HFFc6 (cell line): ENCODE measurements around the gene PREX1. TPM values are rescaled to one million over a fixed set of nuclear protein-coding genes. Genes with fewer than 3 reads are reported as not detected.

Experiments used
- DNase-seq: peaks from one replicate; pipeline ENCODE4 v3.0.0-alpha.2; 2018
- H3K27ac Mint-ChIP-seq: 2 replicates; pipeline ENCODE4 v1.8.0; 2020; ENCODE audit warnings: mild to moderate bottlenecking, mixed read lengths
- H3K27me3 Mint-ChIP-seq: 2 replicates; pipeline ENCODE4 v1.8.0; 2021; ENCODE audit warnings: mild to moderate bottlenecking, moderate library complexity, mixed read lengths; ENCODE audit not compliant: insufficient read depth
- H3K36me3 Mint-ChIP-seq: 2 replicates; pipeline ENCODE4 v1.8.0; 2021; ENCODE audit warnings: low read depth, mixed read lengths
- H3K4me1 Mint-ChIP-seq: 2 replicates; pipeline ENCODE4 v1.8.0; 2020; ENCODE audit warnings: low read depth, mixed read lengths
- H3K4me3 Mint-ChIP-seq: 2 replicates; pipeline ENCODE4 v1.8.0; 2020; ENCODE audit warnings: mild to moderate bottlenecking, moderate library complexity, mixed read lengths
- H3K9me3 Mint-ChIP-seq: 2 replicates; pipeline ENCODE4 v1.8.0; 2020; ENCODE audit warnings: mild to moderate bottlenecking, mixed read lengths
- total RNA-seq, 6 experiments: library from RNA; stranded (reverse); fragmentation: NEBNext Ultra II Directional; extraction: Animal tissue kit (Norgen Biotek cat#: 25700); gene quantifications; 2 replicates in 1 of 6; 3 replicates in 5 of 6; pipeline ENCODE4 v1.2.3, GENCODE V29; 2021
- TF ChIP-seq, protein P1 (sequence below): fragments of 200-600 bp; sonication (generic); IDR thresholded peaks from 2 replicates; pipeline ENCODE4 v1.5.0; 2021; ENCODE audit warnings: antibody characterized with exemption, mild to moderate bottlenecking

Gene PREX1
- total RNA-seq, 6 experiments from 2014 or later, result 1.8 to 4.1 (median 2.8) TPM

DNA sequence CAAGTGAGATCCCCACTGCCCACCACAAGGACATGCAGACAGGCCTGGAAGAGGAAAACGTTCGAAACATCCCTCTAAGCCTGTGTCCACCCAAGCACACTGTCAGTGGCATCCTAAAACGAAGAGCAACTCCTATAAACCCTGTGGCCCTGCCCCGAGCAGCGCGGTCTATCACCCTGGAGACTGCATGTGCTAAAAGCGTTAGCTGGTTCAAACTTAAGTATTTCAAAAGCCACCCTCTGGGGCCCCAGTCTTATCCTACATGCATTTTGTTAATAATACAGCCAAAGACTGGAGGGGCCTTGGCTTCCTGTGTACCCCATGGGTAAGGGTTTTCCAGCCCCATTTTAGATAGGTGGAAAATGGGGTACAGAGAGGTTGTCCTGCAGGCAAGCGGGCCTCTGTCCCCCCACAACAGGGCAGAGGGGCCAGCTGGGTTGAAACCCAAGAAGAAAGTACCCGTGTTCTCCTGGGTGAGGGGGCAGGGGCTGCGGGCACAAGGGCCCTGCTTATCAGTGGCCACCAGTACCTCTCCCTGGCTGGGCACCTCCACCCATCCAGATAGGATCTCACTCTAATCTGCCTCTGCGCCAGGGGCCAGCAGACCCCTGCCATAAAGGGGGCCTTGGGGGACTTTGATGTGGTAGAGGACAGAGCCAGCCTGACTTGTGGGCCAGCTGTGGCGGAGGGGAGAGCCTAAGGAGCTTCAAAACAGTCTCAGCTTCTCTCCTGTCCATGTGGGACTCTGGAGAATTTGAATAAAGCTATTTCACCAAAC is 28.3 kb downstream of the PREX1 start:
- peaks cover 18% of the 10 kb centered on the region for H3K27me3 Mint-ChIP-seq
- no peak overlapping the region for H3K4me3 Mint-ChIP-seq
- no peak overlapping the region for H3K27ac Mint-ChIP-seq
- no peaks in the 10 kb centered on the region for H3K36me3 Mint-ChIP-seq
- H3K9me3 Mint-ChIP-seq, result no peaks in the 10 kb centered on the region
- TF ChIP-seq, protein P1, sequence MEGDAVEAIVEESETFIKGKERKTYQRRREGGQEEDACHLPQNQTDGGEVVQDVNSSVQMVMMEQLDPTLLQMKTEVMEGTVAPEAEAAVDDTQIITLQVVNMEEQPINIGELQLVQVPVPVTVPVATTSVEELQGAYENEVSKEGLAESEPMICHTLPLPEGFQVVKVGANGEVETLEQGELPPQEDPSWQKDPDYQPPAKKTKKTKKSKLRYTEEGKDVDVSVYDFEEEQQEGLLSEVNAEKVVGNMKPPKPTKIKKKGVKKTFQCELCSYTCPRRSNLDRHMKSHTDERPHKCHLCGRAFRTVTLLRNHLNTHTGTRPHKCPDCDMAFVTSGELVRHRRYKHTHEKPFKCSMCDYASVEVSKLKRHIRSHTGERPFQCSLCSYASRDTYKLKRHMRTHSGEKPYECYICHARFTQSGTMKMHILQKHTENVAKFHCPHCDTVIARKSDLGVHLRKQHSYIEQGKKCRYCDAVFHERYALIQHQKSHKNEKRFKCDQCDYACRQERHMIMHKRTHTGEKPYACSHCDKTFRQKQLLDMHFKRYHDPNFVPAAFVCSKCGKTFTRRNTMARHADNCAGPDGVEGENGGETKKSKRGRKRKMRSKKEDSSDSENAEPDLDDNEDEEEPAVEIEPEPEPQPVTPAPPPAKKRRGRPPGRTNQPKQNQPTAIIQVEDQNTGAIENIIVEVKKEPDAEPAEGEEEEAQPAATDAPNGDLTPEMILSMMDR, result no peak
- no peak for DNase-seq
- peaks cover 6% of the 10 kb centered on the region; the same call in 1 of the 2 replicates for H3K4me1 Mint-ChIP-seq

DNA sequence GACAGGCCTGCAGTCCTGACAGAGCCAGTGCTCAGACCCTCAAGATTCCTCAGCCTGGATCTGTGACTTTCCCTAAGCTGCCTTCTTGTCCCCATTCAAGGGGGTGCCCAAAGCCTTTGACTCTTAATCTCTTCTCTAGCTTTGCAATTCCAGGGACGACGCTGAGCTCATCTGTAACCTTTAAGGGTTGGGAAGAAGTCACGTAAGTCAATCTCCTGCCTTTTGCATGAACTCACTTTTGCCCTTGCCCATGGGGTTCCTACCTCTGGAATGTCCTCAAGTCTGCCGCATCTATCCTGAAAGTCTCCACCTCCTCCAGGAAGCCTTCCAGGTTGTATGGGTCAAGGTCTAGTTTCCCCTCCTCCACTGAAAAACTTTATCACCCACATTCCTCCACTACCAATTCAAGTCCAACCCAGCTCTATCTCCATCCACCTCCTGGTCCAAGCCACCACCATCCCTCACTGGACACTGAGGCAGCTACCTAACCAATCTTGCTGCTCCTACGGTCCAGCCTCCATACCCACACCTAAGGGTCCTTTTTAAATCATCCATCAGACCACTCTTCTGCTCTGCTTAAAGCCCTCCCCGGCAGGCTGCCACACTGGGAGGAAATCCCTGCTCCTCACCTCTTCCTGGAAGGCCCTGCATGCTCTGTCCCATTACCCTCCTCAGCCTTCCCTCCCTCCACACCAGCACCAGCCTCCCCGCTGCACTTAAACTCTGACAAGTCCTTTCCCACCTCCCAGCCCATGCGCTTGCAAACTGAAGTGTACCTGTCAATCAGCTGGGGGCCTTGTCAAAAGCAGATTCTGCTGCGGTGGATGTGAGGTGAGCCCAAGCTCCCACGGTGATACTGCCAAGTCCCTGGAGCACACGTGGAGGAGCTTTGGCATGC is 29.7 kb downstream of the PREX1 start:
- Mint-ChIP-seq H3K27me3 (peaks cover 17% of the 10 kb centered on the region), H3K9me3 (no peaks in the 10 kb centered on the region), H3K36me3 (no peaks in the 10 kb centered on the region), H3K27ac (no peak overlapping the region), H3K4me1 (peaks cover 6% of the 10 kb centered on the region; the same call in 1 of the 2 replicates), H3K4me3 (no peak overlapping the region)
- TF ChIP-seq, protein P1, result no peak
- no peak for DNase-seq

DNA sequence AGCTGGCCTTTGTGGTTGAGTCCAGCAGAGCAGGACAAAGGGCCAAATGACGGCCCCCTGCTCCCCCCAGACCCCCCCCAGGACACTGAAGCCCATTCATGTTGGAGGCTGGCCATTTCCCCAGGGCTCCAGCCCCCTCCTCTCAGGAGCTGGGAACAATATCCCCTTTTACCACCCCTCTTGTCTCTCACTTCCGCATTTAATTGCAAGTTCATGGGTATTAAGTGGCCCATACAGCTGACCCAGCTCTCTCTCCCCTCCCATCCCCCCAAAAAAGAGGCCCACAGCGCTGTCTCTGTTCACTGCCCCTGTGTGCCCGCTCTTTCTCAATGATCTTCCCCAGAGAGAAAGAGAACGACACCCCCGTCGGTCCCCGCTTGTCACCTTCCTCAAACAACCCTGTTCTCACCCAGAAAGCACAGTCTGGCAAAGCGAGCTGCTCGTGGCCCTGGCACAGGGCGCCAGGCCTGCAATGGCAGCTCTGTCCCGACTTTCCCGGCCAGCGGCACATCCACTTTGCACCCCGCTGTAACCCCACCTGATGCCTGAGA is 30.4 kb downstream of the PREX1 start:
- H3K9me3 Mint-ChIP-seq, result no peaks in the 10 kb centered on the region
- peaks cover 6% of the 10 kb centered on the region; the same call in 1 of the 2 replicates for H3K4me1 Mint-ChIP-seq
- H3K27ac Mint-ChIP-seq, result no peak overlapping the region
- no peak overlapping the region for H3K4me3 Mint-ChIP-seq
- peaks cover 17% of the 10 kb centered on the region for H3K27me3 Mint-ChIP-seq
- no peak for DNase-seq
- H3K36me3 Mint-ChIP-seq, result no peaks in the 10 kb centered on the region
- TF ChIP-seq, protein P1, result no peak

DNA sequence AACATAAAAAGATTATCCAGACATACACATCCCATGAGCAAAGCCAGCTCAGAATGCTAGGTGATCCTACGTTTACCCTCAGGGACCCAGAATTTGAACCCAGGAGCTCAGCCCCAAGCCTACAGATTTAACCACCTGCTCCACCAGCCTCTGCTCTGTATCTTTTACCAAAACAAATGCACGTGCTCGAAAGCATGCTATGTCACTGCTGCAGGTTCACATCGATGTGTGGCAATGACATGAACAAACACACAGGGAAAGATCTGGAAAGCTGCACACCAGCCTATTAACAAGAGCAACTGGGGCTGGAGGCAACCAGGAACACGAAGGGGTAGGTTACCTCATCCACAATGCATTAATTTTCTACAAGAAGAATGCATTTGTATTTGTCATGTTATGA is 32.1 kb downstream of the PREX1 start:
- no peak for DNase-seq
- Mint-ChIP-seq H3K4me3 (no peak overlapping the region), H3K27ac (no peak overlapping the region), H3K4me1 (peaks cover 16% of the 10 kb centered on the region), H3K27me3 (peaks cover 16% of the 10 kb centered on the region), H3K9me3 (no peaks in the 10 kb centered on the region), H3K36me3 (no peaks in the 10 kb centered on the region)
- TF ChIP-seq, protein P1, result no peak

DNA sequence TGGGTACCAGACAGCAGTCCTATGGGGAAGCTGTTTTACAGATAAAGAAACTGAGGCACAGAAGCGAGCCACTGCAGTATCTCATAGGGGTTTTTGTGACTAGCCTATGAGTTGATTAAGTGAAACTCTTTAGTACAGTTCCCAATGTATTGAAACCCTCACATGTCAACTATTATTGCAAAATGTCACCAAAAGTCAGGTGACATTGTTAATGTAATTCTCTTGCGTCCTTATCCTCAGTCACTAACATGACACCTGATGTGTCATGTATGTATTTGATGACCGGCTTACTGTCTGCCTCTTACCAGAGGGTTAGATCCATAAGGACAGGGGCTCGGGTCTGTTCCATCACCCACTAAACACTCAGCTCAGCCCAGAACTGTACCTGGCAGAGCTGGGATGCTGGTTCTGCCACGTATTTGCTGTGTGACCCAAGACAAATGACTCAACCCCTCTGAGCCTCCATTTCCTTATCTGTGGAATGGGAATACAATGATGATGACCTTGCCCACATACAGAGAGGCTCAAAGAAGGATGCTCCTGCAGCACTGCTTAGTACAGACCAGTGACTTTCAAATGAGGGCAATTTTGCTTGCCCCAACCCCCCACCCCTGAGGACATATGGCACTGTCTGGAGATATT is 32.9 kb downstream of the PREX1 start:
- TF ChIP-seq, protein P1, result no peak
- H3K27me3 Mint-ChIP-seq, result peaks cover 20% of the 10 kb centered on the region
- no peak for DNase-seq
- H3K27ac Mint-ChIP-seq, result no peak overlapping the region
- peaks cover 16% of the 10 kb centered on the region for H3K4me1 Mint-ChIP-seq
- H3K9me3 Mint-ChIP-seq, result no peaks in the 10 kb centered on the region
- H3K4me3 Mint-ChIP-seq, result no peak overlapping the region
- H3K36me3 Mint-ChIP-seq, result no peaks in the 10 kb centered on the region
